GM10266 (cell line): Measurements from ENCODE around the gene CFAP210.

ENCODE experiments used
- DNase-seq: peaks from one replicate; pipeline ENCODE4 v3.0.0; 2012; ENCODE audit errors: extremely low spot score
- TF ChIP-seq, protein P1 (sequence below): IDR thresholded peaks from 2 replicates; pipeline ENCODE4 v1.5.1; 2012; ENCODE audit warnings: mild to moderate bottlenecking, low read depth; ENCODE audit not compliant: control insufficient read depth, insufficient read depth; ENCODE audit errors: missing control alignments

Gene CFAP210, protein sequence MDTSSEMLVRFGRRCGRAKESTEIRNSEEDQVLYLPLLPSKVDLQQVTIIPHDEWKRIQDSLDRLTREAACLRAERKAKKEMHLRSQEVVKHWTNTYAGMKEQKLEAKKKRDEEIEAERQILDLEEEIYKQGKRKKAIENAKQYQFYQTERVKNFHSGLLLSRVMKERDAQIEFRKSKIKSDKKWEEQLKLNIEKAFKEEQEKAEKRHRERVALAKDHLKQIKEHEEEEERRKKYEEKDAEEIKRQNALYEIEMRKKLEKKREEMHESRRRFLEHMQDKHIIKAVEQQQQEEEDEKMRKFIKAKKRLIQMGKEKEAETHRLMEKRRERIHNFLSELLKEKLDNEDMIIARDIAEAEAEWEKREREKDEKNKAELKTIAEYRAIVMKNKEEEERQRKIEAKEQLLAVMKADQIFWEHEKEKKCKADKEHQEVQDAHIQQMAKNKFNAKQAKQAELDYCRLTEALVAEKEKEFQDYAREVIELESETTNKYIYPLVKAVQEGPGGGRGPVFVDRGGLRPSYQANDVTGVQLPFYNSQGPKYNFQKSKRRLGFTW

DNA sequence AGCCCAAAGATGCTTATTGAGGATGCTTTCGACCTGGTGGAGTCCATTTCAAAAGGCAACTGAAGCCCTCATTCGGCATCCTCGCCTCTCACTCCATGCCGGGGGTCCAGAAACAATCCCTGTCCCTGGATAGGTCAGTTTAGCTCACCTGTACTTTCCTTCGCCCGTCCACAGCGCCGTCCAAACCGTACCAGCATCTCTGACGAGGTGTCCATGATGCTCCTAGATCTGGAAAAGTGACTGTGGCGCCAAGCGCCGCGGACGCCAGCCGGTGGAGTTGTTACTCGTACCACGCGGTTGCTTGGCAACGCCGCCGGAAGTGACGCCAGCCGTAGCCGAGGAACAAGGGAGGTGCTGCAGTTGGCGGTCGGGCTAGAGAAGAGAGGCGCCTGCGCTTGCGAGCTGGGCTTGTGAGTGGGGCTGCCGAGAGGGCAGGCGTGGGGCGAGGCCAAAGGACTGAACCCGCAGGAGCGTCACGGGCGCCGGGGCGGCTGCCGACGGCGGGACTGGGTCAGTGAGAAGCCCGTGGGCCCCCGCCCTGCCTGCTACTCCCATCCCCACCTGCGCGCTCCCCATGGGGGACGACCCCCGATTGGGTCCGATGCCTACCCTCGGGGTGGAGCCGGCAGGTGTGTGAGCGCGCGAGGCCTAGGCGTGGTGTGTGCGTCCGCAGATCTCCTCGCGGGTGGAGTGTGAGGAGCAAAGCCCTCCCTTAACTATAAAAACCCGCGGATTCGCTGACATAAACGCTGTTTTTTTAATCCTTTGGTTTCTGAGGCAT is at the start of gene CFAP210, which contains the start of gene PHOSPHO2:
CFAP210 (minus strand) TSS at position 293 of the 781 bp plus-strand sequence; CDS start at position 215, 78 bp downstream.
PHOSPHO2 (plus strand) TSS at position 357 of the 781 bp plus-strand sequence. CDS start 6,503 bp downstream, outside the sequence.
- TF ChIP-seq, protein P1, sequence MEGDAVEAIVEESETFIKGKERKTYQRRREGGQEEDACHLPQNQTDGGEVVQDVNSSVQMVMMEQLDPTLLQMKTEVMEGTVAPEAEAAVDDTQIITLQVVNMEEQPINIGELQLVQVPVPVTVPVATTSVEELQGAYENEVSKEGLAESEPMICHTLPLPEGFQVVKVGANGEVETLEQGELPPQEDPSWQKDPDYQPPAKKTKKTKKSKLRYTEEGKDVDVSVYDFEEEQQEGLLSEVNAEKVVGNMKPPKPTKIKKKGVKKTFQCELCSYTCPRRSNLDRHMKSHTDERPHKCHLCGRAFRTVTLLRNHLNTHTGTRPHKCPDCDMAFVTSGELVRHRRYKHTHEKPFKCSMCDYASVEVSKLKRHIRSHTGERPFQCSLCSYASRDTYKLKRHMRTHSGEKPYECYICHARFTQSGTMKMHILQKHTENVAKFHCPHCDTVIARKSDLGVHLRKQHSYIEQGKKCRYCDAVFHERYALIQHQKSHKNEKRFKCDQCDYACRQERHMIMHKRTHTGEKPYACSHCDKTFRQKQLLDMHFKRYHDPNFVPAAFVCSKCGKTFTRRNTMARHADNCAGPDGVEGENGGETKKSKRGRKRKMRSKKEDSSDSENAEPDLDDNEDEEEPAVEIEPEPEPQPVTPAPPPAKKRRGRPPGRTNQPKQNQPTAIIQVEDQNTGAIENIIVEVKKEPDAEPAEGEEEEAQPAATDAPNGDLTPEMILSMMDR: no peak
- DNase-seq: peak; percentile 92

DNA sequence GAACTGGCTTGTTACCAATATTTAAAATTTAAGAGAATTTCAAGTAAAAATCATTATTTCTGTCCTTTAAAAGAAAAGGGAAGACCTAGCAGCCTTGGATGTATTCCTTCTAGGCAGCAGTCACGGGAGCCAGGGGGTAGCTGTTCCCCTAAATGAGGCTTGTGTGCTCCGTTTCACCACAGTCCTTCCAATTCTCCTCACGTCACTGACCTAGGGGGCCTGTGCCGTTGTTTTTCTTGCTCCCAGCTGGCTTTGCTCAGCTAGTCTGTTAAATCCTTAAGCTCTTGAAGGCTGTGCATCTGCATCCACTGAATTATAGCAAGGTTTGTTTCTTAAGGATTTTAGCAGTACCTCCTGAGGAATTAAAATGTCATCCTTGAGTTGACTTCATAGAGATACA is 49.3 kb upstream of the CFAP210 start:
- TF ChIP-seq, protein P1: no peak
- DNase-seq: no peak

DNA sequence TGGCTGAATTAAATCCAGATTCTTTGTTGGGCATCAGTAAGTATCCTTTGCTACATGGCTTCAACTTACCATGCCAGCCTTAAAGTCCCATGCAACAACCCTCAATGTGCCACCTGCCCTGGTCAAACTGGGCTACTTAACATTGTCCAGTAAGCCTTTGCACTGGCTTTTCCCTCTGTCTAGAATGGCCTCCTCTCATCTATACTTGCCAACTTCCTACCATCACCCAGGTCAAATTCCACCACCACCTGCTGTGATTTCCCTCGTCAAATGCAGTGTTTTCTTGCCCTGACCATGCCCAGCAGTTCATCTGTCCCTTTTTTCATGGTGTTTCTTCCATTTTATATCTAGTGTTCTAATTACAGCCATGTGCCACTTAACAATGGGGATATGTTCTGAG is 45.1 kb upstream of the CFAP210 start:
- TF ChIP-seq, protein P1: no peak
- no peak for DNase-seq

DNA sequence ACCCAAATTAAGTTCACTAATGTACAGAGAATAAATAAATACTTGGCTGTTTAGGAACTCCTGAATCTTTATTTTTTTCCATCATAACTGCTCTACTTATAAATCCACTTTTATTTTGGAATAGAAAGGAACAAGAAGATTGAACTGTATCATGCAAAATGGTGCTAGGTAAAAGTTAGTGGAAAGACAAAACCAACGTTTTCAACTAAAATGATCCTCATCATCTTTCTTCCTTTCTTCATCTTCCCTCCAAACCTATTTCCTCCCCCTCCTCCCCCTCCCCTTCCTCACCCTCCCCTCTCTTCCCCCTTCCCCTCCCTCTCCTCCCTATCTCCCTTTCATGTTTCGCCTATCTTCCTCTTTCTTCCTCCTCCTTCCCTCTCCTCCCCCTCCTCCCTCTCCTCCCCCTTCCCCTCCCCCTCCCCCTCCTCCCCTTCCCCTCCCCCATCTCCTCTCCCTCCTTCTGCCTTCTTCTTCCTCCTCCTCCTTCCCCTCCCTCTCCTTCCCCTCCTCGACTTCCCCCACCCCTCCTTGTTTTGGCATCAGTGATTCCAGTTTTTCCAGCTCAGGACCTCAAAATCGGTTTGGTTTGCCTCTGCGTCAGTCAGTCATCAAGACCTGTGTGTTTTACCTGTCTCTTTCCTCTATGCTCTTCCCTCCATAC is 44.5 kb upstream of the CFAP210 start:
- DNase-seq: no peak
- TF ChIP-seq, protein P1: no peak

DNA sequence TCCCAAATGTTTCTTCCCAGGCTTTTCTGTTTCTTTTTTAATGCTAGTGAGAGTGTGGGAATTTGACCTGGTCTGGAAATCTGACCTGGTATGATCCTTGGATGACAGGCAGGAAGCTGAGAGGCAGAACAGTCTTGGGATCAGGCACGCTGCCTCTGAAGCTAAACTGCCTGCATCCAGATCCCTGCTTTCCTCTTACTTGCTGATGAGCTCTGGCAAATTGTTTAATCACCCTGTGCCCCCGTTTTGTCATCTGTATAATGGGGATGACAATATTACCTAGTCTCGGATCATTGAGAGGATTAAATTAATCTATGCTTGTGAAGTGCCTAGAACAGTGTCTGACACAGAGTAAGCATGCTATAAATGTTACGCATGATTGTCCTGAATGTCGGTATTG is 42.7 kb upstream of the CFAP210 start:
- no peak for DNase-seq
- TF ChIP-seq, protein P1: no peak

DNA sequence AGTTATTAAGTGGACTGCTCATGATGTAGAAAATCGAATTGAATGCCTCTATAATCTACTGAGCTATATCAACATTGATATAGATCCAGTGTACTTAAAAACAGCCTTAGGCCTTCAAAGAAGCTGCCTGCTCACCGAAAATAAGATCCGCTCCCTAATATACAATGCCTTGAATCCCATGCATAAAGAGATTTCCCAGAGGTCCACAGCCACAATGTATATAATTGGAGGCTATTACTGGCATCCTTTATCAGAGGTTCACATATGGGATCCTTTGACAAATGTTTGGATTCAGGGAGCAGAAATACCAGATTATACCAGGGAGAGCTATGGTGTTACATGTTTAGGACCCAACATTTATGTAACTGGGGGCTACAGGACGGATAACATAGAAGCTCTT is 41.4 kb upstream of the CFAP210 start:
- TF ChIP-seq, protein P1: no peak
- no peak for DNase-seq
